ENCODE results near the gene CTNND2. TPM values are rescaled to one million over a fixed set of nuclear protein-coding genes. Genes with fewer than 3 reads are reported as not detected.

CTNND2 gene
- polyA plus RNA-seq, 1 of the 3 experiments (the other 2 are of a cell fraction) = not detected

DNA sequence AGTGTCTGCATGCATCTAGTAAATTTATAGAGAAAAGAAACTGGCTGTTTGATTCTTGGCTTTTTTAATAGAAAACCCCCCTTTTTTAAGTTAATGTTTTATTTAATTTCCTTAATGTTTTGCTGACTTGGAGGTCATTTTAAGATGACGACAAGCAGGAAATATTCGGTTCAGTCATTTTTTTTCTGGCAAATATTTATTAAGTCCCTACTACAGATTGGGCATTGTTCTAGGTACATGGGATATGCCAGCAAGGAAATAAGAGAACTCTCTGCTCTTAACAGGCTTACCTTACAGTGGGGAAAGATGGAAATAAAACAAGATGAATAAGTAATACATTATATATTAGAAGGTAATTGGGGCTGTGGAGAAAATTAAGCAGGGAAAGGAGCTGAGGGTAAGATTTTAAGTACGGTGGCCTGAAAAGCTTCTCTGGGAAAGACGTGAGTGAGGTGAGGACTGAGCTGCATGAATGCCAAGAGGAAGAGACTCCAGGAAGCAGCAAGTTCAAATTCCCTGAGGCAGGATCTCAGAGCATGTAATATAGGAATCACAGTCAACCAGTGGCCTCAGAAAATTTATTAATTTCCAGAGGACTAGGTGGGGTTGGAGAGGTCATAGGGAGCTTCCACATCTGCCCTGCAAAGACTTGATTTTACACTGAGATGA is 827.2 kb downstream of the CTNND2 start:
- POLR2A ChIA-PET = no interaction called here
- no peak overlapping the region for H3K9ac ChIP-seq
- CTCF ChIA-PET = no interaction called here

More for the DNA sequence above, 827.2 kb downstream of the CTNND2 start:
- Histone ChIP-seq H3K79me2 (ENCODE audit: insufficient read depth) (no peaks in the 10 kb centered on the region), H3F3A (replicated peaks; ENCODE audit: insufficient read depth) (no peaks in the 10 kb centered on the region), H3K4me2 (no peak overlapping the region), H3K4me1 (ENCODE audit: control insufficient read depth in 1 of 2, insufficient read depth in 2 of 2, low read depth in 1 of 2, low read length in 1 of 2) (no peaks in the 10 kb centered on the region), H4K20me1 (ENCODE audit: insufficient read depth) (no peaks in the 10 kb centered on the region), H3K27ac (ENCODE audit: low read depth in 2 of 2, low read length in 1 of 2) (no peak overlapping the region), H3K9me3 (no peaks in the 10 kb centered on the region), H3K4me3 (ENCODE audit: low read depth in 2 of 2, low read length in 1 of 2) (no peak overlapping the region), H3K27me3 (ENCODE audit: insufficient read depth) (no peaks in the 10 kb centered on the region), H3K36me3 (replicated peaks in 1 of 2; ENCODE audit: control insufficient read depth in 1 of 2, insufficient read depth in 2 of 2, low read length in 1 of 2) (no peaks in the 10 kb centered on the region), H2AFZ (ENCODE audit: low read depth) (no peak overlapping the region), H3K9me2 (no peaks in the 10 kb centered on the region)
- 27% methylated on average over 4 of the region's 4 CpGs for WGBS (ENCODE audit: low lambda C conversion rate)
- TF ChIP-seq TEAD4 (IDR thresholded peaks at IDR 0.05; ENCODE audit: borderline replicate concordance, insufficient read depth) (no peak), FOSL2 (IDR thresholded peaks at IDR 0.05; ENCODE audit: borderline replicate concordance, low read depth) (no peak), SMC3 (IDR thresholded peaks at IDR 0.05; ENCODE audit: low read depth, low read length) (no peak), NRF1 (IDR thresholded peaks at IDR 0.05; ENCODE audit: low read depth, low read length) (no peak), FOXJ3 (CRISPR knock-in tag; IDR thresholded peaks at IDR 0.05) (no peak), TCF12 (IDR thresholded peaks at IDR 0.05) (no peak), ELF1 (IDR thresholded peaks at IDR 0.05) (no peak), TAF1 (IDR thresholded peaks at IDR 0.05; ENCODE audit: borderline replicate concordance, low read depth, low read length) (no peak), RCOR1 (IDR thresholded peaks at IDR 0.05; ENCODE audit: low read length) (no peak), POLR2AphosphoS5 (IDR thresholded peaks at IDR 0.05; ENCODE audit: low read depth, low read length) (no peak), JUND (IDR thresholded peaks at IDR 0.05) (no peak), GABPA (IDR thresholded peaks at IDR 0.05; ENCODE audit: low read depth) (no peak)
- TF ChIP-seq, protein P1, sequence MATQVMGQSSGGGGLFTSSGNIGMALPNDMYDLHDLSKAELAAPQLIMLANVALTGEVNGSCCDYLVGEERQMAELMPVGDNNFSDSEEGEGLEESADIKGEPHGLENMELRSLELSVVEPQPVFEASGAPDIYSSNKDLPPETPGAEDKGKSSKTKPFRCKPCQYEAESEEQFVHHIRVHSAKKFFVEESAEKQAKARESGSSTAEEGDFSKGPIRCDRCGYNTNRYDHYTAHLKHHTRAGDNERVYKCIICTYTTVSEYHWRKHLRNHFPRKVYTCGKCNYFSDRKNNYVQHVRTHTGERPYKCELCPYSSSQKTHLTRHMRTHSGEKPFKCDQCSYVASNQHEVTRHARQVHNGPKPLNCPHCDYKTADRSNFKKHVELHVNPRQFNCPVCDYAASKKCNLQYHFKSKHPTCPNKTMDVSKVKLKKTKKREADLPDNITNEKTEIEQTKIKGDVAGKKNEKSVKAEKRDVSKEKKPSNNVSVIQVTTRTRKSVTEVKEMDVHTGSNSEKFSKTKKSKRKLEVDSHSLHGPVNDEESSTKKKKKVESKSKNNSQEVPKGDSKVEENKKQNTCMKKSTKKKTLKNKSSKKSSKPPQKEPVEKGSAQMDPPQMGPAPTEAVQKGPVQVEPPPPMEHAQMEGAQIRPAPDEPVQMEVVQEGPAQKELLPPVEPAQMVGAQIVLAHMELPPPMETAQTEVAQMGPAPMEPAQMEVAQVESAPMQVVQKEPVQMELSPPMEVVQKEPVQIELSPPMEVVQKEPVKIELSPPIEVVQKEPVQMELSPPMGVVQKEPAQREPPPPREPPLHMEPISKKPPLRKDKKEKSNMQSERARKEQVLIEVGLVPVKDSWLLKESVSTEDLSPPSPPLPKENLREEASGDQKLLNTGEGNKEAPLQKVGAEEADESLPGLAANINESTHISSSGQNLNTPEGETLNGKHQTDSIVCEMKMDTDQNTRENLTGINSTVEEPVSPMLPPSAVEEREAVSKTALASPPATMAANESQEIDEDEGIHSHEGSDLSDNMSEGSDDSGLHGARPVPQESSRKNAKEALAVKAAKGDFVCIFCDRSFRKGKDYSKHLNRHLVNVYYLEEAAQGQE (IDR thresholded peaks at IDR 0.05; ENCODE audit: low read depth, low read length) = no peak
- TF ChIP-seq, protein P2, sequence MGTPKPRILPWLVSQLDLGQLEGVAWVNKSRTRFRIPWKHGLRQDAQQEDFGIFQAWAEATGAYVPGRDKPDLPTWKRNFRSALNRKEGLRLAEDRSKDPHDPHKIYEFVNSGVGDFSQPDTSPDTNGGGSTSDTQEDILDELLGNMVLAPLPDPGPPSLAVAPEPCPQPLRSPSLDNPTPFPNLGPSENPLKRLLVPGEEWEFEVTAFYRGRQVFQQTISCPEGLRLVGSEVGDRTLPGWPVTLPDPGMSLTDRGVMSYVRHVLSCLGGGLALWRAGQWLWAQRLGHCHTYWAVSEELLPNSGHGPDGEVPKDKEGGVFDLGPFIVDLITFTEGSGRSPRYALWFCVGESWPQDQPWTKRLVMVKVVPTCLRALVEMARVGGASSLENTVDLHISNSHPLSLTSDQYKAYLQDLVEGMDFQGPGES (IDR thresholded peaks at IDR 0.05; ENCODE audit: low read depth, low read length) = no peak
- TF ChIP-seq, protein P3, sequence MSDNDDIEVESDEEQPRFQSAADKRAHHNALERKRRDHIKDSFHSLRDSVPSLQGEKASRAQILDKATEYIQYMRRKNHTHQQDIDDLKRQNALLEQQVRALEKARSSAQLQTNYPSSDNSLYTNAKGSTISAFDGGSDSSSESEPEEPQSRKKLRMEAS (IDR thresholded peaks at IDR 0.05; ENCODE audit: low read depth) = no peak
- TF ChIP-seq, protein P4, sequence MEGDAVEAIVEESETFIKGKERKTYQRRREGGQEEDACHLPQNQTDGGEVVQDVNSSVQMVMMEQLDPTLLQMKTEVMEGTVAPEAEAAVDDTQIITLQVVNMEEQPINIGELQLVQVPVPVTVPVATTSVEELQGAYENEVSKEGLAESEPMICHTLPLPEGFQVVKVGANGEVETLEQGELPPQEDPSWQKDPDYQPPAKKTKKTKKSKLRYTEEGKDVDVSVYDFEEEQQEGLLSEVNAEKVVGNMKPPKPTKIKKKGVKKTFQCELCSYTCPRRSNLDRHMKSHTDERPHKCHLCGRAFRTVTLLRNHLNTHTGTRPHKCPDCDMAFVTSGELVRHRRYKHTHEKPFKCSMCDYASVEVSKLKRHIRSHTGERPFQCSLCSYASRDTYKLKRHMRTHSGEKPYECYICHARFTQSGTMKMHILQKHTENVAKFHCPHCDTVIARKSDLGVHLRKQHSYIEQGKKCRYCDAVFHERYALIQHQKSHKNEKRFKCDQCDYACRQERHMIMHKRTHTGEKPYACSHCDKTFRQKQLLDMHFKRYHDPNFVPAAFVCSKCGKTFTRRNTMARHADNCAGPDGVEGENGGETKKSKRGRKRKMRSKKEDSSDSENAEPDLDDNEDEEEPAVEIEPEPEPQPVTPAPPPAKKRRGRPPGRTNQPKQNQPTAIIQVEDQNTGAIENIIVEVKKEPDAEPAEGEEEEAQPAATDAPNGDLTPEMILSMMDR (IDR thresholded peaks at IDR 0.05) = no peak
- TF ChIP-seq, protein P5, sequence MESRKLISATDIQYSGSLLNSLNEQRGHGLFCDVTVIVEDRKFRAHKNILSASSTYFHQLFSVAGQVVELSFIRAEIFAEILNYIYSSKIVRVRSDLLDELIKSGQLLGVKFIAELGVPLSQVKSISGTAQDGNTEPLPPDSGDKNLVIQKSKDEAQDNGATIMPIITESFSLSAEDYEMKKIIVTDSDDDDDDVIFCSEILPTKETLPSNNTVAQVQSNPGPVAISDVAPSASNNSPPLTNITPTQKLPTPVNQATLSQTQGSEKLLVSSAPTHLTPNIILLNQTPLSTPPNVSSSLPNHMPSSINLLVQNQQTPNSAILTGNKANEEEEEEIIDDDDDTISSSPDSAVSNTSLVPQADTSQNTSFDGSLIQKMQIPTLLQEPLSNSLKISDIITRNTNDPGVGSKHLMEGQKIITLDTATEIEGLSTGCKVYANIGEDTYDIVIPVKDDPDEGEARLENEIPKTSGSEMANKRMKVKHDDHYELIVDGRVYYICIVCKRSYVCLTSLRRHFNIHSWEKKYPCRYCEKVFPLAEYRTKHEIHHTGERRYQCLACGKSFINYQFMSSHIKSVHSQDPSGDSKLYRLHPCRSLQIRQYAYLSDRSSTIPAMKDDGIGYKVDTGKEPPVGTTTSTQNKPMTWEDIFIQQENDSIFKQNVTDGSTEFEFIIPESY (IDR thresholded peaks at IDR 0.05; ENCODE audit: borderline replicate concordance, low read depth) = no peak
- no peak for DNase-seq

Data from SK-N-SH (cell line).